HFFc6 (cell line): ENCODE measurements around the gene IQCH. TPM values are rescaled to one million over a fixed set of nuclear protein-coding genes. Genes with fewer than 3 reads are reported as not detected.

ENCODE experiments used
- DNase-seq: peaks from one replicate; pipeline ENCODE4 v3.0.0-alpha.2; 2018
- H3K27ac Mint-ChIP-seq: 2 replicates; pipeline ENCODE4 v1.8.0; 2020; ENCODE audit warnings: mild to moderate bottlenecking, mixed read lengths
- H3K27me3 Mint-ChIP-seq: 2 replicates; pipeline ENCODE4 v1.8.0; 2021; ENCODE audit warnings: mild to moderate bottlenecking, moderate library complexity, mixed read lengths; ENCODE audit not compliant: insufficient read depth
- H3K36me3 Mint-ChIP-seq: 2 replicates; pipeline ENCODE4 v1.8.0; 2021; ENCODE audit warnings: low read depth, mixed read lengths
- H3K4me1 Mint-ChIP-seq: 2 replicates; pipeline ENCODE4 v1.8.0; 2020; ENCODE audit warnings: low read depth, mixed read lengths
- H3K4me3 Mint-ChIP-seq: 2 replicates; pipeline ENCODE4 v1.8.0; 2020; ENCODE audit warnings: mild to moderate bottlenecking, moderate library complexity, mixed read lengths
- H3K9me3 Mint-ChIP-seq: 2 replicates; pipeline ENCODE4 v1.8.0; 2020; ENCODE audit warnings: mild to moderate bottlenecking, mixed read lengths
- total RNA-seq, 6 experiments: library from RNA; stranded (reverse); fragmentation: NEBNext Ultra II Directional; extraction: Animal tissue kit (Norgen Biotek cat#: 25700); gene quantifications; 2 replicates in 1 of 6; 3 replicates in 5 of 6; pipeline ENCODE4 v1.2.3, GENCODE V29; 2021
- TF ChIP-seq, protein P1 (sequence below): fragments of 200-600 bp; sonication (generic); IDR thresholded peaks from 2 replicates; pipeline ENCODE4 v1.5.0; 2021; ENCODE audit warnings: antibody characterized with exemption, mild to moderate bottlenecking

Gene IQCH
- total RNA-seq, 6 experiments from 2014 or later = 1.1 to 2.2 (median 1.5) TPM

DNA sequence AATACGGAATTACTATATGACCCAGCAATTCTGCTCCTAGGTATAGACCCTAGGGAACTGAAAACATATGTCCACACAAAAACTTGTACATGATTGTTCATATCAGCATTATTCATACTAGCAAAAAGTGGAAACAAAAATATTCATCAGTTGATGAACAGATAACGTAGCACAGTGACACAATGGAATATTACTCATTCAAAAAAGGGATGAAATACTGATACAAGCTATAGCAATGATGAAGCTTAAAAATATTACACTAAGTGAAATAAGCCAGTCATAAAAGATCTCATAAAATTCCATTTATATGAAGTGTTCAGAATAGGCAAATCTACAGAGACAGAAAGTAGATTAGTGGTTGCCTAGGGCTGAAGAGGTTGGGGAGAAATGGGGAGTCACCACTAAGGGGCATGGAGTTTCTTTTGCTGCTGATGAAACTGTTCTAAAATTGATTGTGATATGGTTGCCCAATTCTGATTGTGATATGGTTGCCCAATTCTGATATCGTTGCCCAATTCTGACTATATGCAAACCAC, 276.9 kb downstream of the IQCH start:
- Mint-ChIP-seq H3K4me1 (peaks cover 30% of the 10 kb centered on the region), H3K27me3 (no peaks in the 10 kb centered on the region), H3K27ac (peak overlapping the region; percentile 89), H3K9me3 (no peaks in the 10 kb centered on the region), H3K4me3 (peak overlapping the region; percentile 72), H3K36me3 (peaks cover 29% of the 10 kb centered on the region)
- DNase-seq = peak; percentile 88
- TF ChIP-seq, protein P1, sequence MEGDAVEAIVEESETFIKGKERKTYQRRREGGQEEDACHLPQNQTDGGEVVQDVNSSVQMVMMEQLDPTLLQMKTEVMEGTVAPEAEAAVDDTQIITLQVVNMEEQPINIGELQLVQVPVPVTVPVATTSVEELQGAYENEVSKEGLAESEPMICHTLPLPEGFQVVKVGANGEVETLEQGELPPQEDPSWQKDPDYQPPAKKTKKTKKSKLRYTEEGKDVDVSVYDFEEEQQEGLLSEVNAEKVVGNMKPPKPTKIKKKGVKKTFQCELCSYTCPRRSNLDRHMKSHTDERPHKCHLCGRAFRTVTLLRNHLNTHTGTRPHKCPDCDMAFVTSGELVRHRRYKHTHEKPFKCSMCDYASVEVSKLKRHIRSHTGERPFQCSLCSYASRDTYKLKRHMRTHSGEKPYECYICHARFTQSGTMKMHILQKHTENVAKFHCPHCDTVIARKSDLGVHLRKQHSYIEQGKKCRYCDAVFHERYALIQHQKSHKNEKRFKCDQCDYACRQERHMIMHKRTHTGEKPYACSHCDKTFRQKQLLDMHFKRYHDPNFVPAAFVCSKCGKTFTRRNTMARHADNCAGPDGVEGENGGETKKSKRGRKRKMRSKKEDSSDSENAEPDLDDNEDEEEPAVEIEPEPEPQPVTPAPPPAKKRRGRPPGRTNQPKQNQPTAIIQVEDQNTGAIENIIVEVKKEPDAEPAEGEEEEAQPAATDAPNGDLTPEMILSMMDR = no peak

DNA sequence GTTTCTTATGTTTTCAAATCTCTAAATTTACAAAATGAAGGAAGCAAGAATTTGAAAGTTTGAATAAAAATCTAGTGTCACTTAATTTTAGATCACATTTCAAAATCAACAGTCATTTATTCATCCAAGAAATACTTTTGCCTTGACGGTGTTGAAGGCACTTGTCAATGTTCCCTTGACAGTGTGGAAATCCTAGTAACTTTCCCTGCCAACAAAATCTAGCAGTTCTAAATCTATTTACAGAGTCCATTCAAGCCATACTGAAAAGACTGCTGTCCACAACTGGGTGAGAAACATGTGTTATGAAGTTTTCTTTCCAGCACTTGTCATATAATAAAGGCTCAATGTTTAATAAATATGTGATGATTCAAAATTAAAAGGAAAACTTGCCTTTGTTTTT, 279.3 kb downstream of the IQCH start:
- Mint-ChIP-seq H3K9me3 (no peaks in the 10 kb centered on the region), H3K4me1 (peaks cover 18% of the 10 kb centered on the region), H3K27ac (no peak overlapping the region), H3K36me3 (peaks cover 7% of the 10 kb centered on the region), H3K27me3 (peaks cover 2% of the 10 kb centered on the region; the same call in 1 of the 2 replicates), H3K4me3 (no peak overlapping the region)
- DNase-seq = no peak
- TF ChIP-seq, protein P1 = no peak

DNA sequence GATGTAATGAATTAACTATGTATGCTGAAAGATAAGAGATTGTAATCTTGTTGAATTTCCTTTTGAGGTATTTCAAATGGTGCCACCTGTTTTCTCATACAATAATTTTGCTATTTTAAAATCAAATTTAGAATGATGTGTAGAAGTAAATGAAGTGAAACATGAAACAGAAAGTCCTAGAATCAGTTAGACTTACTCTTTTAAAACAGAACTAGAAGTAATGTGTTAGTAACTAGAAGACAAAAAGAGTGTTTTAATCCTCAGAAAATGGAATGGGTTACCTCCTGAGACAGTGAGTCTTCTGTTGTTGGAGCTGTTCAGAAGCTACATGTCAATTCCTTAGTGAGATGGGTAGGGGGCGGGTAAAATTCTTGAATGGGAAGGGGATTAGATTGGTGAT, 279.8 kb downstream of the IQCH start:
- no peak overlapping the region for H3K4me3 Mint-ChIP-seq
- TF ChIP-seq, protein P1 = no peak
- H3K9me3 Mint-ChIP-seq = no peaks in the 10 kb centered on the region
- H3K4me1 Mint-ChIP-seq = peaks cover 19% of the 10 kb centered on the region
- no peak overlapping the region for H3K27ac Mint-ChIP-seq
- peaks cover 7% of the 10 kb centered on the region for H3K36me3 Mint-ChIP-seq
- H3K27me3 Mint-ChIP-seq = peaks cover 2% of the 10 kb centered on the region; the same call in 1 of the 2 replicates
- no peak for DNase-seq

DNA sequence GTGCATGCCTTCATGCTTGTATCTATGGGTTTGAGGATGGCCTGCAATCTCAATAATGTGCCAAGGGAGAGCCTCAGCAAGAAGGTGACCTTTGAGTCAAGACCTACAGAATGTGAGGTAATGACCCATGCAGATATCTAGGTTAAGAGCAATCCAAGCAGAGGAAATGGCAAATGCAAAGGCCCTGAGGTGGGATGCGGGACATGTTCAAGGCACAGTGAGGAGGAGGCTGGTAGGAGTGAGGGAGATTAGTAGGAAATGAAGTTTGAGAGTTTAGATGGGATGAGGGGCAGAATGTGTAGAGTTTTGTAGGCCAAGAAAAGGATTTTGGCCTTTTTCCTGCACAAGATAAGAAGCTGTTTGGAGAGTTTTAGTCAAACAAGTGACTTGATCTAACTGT, 283.2 kb downstream of the IQCH start:
- Mint-ChIP-seq H3K9me3 (no peaks in the 10 kb centered on the region), H3K27ac (no peak overlapping the region), H3K4me1 (peaks cover 13% of the 10 kb centered on the region), H3K36me3 (no peaks in the 10 kb centered on the region), H3K4me3 (no peak overlapping the region), H3K27me3 (peaks cover 2% of the 10 kb centered on the region; the same call in 1 of the 2 replicates)
- TF ChIP-seq, protein P1 = no peak
- no peak for DNase-seq

DNA sequence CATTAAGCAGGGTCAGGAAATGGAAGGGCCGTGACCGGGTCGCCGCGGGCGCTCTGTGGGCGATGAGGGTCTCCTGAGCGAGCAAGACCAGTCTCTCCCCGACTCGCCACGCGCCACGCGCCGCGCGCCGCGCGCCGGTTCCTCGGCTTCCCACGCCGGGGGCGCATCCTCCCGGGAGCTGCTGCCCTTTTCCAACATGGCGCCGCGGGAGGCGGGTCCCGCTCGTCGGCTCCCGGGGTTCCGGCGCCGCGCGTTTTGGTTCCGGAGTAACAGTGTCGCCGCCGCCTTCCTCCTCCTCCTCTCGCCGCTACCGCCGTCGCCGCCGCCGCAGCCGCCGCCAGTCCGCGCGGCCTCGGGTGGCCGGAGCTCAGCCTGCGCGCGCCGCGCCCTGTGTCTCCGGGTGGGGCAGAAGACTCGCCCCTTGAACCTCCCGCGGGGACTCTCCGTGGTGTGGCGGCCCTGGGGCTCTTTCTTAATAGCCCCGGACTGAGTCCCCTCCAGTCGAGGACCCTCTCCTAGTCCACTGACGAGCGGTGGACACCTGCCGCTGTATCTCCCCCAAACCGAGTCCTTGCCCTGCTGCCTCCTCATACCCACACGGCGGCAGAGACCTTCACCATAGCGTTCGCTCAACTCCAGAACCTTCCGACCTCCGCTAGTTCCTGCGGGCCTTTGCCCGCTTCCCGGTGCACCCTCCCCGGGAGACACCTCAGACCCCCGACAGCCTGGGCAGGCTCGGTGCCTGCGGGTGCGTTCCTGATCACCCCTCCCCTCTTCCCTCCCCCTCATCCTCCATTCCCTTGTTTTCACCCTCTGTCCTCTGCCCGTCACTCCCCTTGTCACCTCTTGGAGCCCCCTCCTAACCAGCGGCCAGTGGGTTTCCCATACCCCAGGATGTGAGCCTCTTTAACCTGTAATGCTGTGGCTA, 288.1 kb downstream of the IQCH start, which contains the start of gene MAP2K5:
MAP2K5 (plus strand) TSS at position 284 of the 928 bp plus-strand sequence; CDS start at position 917, 633 bp downstream.
- DNase-seq = peak; percentile 60
- Mint-ChIP-seq H3K9me3 (no peaks in the 10 kb centered on the region), H3K4me1 (peaks cover 36% of the 10 kb centered on the region), H3K36me3 (peaks cover 13% of the 10 kb centered on the region), H3K4me3 (peak within 1 kb of the TSS; percentile 96), H3K27me3 (no peaks in the 10 kb centered on the region; the same call in 1 of the 2 replicates), H3K27ac (peak within 1 kb of the TSS; percentile 92)
- TF ChIP-seq, protein P1 = no peak
